Measurements from ENCODE around the gene LAMA2. TPM values are rescaled to one million over a fixed set of nuclear protein-coding genes. Genes with fewer than 3 reads are reported as not detected.

The LAMA2 gene
- total RNA-seq, 2 donors from 2014 or later, result 91.5 to 139 TPM

DNA sequence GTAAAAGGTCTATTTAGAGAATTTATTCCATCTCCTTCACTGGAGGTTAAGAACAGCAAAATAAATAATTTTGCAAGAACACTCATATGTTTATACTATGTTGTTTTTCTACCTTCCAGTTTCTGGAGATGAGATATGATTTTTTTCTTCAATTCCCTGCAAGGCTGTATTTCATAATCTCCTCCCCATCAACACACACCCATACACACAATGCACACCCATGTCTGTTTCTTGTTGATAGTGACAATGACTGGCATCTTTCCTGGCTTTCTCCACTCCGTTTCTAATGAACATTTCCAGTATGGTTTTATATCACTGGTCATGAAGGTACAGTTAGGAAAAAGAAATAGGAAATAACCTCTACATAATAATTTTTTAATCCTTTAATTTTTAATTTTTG, 624.9 kb downstream of the LAMA2 start:
- intact Hi-C loops (cut with DNase I), result no loop called here

DNA sequence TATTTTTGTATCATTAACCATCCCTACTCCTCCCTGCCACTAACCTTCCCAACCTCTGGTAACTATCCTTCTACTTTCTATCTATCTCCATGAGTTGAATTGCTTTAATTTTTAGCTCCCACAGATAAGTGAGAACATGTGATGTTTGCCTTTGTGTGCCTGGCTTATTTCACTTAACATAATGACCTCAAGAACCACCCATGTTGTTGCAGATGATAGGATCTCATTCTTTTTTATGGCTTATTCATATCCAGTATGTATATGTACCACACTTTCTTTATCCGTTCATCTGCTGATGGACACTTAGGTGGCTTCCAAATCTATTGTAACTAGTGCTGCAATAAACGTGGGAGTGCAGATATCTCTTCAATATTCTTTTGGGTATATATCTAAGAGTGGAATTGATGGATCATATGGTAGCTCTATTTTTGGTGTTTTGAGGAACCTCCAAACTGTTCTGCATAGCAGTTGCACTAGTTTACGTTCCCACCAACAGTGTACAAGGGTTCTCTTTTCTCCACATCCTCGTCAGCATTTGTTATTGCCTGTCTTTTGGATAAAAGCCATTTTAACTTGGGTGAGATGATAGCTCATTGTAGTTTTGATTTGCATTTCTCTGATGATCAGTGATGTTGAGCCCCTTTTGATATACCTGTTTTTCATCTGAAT, 625.7 kb downstream of the LAMA2 start:
- DNase-seq (ENCODE audit: low spot score), result no peak
- intact Hi-C loops (cut with DNase I), result no loop called here

More for the DNA sequence above, 624.9 kb downstream of the LAMA2 start:
- DNase-seq (ENCODE audit: low spot score), result no peak

DNA sequence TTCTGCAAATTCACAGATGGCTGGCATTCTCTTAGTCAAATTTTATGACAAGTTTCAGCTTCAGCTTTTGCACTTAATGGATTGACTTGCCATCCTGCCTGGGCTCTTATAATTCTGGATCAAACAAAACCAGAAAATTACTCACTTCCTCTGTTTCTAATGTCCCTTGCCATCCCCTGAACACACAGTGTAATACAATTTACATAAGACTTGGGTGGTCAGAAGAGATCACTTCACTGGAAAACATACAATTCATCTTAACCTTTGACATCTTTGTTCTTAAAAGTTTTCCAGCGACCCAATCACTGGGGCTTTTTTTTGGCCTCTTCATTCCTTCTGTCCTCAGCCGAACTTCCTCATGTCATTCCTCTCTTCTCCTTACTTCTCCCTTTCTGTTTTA, 628.0 kb downstream of the LAMA2 start:
- DNase-seq (ENCODE audit: low spot score), result no peak
- intact Hi-C loops (cut with DNase I), result no loop called here

- no peak for DNase-seq (ENCODE audit: low spot score)
Measured at GRCh38 chr6:129513471-129513870, 630.5 kb downstream of the LAMA2 start.

DNA sequence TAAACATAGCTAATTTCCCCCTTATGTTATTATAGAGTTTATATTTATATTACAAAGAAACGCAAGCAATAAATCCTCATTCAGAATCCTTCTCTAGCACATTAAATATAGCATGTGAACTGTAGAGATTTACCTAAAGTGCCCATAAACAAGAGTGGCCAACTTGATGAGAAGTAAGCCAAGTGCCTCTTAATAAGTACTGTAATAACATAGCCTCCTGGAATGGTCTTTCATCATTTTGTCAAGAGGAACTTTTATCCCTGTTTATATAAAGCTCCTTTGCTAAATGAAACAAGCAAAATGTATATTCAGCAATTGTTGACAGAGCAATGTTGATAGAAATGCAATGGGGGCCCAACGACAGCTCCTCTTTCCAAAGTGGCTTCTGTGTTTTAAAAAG, 632.1 kb downstream of the LAMA2 start:
- intact Hi-C loops (cut with DNase I), result loop anchor here in 1 of 2 donors (5.0 kb wide), 1 partner anchor 1542 kb away; no protein-coding TSS in a partner anchor
- DNase-seq (ENCODE audit: low spot score), result no peak

More at GRCh38 chr6:129513471-129513870, 630.5 kb downstream of the LAMA2 start:
- intact Hi-C loops (cut with DNase I), result no loop called here

GRCh38 chr6:129516005-129516404, 633.1 kb downstream of the LAMA2 start:
- intact Hi-C loops (cut with DNase I), result loop anchor here in 1 of 2 donors (5.0 kb wide), 1 partner anchor 1541 kb away; no protein-coding TSS in a partner anchor

DNA sequence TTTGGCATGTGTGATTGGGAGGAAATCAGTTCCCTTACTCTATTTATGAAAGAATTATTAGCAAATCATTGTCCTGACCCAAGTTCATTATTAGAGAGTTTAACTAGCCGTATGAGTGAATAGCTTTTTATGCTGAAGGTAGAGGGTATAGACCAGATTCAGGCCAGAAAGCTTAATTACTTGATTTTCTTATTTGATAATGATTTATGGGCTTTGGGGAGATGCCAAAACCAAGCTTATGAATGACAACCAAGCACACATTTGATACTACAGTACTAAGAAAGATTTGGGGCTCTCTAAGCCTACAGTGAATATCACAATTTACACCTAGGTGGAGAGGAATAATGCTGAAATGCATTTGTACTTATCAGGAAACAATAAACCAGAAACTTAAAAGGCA, 633.8 kb downstream of the LAMA2 start:
- no peak for DNase-seq (ENCODE audit: low spot score)
- intact Hi-C loops (cut with DNase I), result loop anchor here in 1 of 2 donors (5.0 kb wide), 1 partner anchor 1541 kb away; no protein-coding TSS in a partner anchor

More at GRCh38 chr6:129516005-129516404, 633.1 kb downstream of the LAMA2 start:
- DNase-seq (ENCODE audit: low spot score), result no peak

DNA sequence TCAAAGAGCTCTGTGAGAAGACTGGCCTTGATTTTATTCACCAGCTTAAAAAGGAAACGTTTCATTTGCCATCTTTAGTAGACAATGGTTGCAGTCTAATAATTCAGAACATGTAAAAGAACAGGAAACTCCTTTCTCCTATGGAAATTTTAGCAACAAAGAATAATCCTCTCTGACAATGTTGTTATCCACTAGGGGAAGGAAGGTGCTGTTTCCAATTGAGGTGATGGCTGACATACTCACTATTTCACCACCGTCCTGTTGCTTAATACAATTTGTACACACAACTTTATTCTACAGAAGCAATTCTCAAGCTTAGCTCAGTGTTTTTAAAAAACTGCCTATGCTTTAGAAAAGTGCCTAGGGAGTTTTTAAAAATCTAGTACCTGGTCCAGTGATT, 634.4 kb downstream of the LAMA2 start:
- intact Hi-C loops (cut with DNase I), result loop anchor here in 1 of 2 donors (5.0 kb wide), 1 partner anchor 1540 kb away; no protein-coding TSS in a partner anchor

GRCh38 chr6:129519750-129520149, 636.8 kb downstream of the LAMA2 start:
- DNase-seq (ENCODE audit: low spot score), result no peak
- intact Hi-C loops (cut with DNase I), result loop anchor here in 1 of 2 donors (5.0 kb wide), 1 partner anchor 1538 kb away; no protein-coding TSS in a partner anchor

More for the DNA sequence above, 634.4 kb downstream of the LAMA2 start:
- DNase-seq (ENCODE audit: low spot score), result no peak

GRCh38 chr6:129521946-129522345, 639.0 kb downstream of the LAMA2 start:
- intact Hi-C loops (cut with DNase I), result no loop called here
- no peak for DNase-seq (ENCODE audit: low spot score)

DNA sequence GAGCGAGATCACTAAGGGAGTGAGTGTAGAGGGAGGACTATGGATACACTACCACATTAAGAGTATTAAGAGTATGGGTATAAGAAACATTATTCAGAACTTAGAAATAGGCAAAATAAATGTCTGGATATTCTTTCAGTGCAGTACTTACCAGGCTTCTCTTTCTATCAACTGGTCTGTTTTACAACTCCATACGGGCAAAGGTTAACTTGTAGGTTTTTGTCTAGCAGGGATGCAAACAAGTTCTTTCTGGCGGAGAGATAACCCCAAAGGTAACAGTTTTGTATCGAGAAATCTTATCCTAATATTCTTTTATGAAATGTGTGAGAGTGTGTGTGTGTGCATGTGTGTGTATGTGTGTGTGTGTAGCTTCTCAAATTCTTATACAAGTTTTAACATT, 640.9 kb downstream of the LAMA2 start:
- no peak for DNase-seq (ENCODE audit: low spot score)
- intact Hi-C loops (cut with DNase I), result no loop called here

GRCh38 chr6:129525055-129525454, 642.1 kb downstream of the LAMA2 start:
- no peak for DNase-seq (ENCODE audit: low spot score)
- intact Hi-C loops (cut with DNase I), result no loop called here

DNA sequence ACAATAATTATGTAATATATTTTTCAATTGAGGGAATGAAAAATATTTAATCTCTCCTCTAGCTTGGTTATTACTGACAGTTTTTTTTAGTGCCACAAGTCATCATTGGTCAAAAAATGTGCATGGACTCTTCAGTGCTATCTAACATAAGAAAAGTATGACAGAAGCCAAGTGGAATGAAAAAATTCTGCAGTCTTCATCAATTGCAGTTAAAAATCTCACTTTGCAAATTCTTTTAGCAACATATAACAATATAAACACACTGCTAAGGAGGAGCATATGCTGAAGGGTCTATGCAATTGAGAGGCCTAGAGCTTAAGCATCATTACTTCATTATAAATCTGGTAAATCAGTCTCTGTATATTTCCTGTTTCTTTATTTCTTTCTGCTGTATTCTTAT, 652.0 kb downstream of the LAMA2 start:
- intact Hi-C loops (cut with DNase I), result loop anchor here in 1 of 2 donors (5.0 kb wide), 1 partner anchor 1713 kb away; no protein-coding TSS in a partner anchor

GRCh38 chr6:129536271-129536670, 653.3 kb downstream of the LAMA2 start:
- intact Hi-C loops (cut with DNase I), result loop anchor here in 1 of 2 donors (5.0 kb wide), 1 partner anchor 1714 kb away; no protein-coding TSS in a partner anchor
- no peak for DNase-seq (ENCODE audit: low spot score)

More for the DNA sequence above, 652.0 kb downstream of the LAMA2 start:
- no peak for DNase-seq (ENCODE audit: low spot score)

GRCh38 chr6:129539032-129539431, 656.1 kb downstream of the LAMA2 start:
- intact Hi-C loops (cut with DNase I), result loop anchor here in 1 of 2 donors (5.0 kb wide), 1 partner anchor 1717 kb away; no protein-coding TSS in a partner anchor
- no peak for DNase-seq (ENCODE audit: low spot score)

DNA sequence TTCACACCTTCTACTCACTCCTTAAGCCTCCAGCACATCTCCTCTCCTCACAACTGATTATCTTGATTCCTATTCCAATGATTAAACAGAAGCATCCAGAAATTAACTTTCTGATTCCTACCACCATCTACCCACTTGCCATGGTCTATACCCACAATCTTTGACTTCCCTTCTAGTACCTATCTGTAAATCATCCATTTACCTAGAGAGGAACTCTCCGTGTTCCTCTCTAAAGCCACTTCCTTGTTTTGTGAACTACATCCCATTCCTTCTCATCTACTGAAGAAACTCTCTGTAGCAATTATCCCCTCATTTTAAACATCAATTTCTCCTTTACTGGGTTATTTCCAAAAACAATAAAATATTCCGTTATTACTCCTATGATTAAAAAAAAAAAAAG, 659.8 kb downstream of the LAMA2 start:
- DNase-seq (ENCODE audit: low spot score), result no peak
- intact Hi-C loops (cut with DNase I), result no loop called here

- intact Hi-C loops (cut with DNase I), result no loop called here
- DNase-seq (ENCODE audit: low spot score), result no peak
Measured at GRCh38 chr6:129543981-129544380, 661.0 kb downstream of the LAMA2 start.

- intact Hi-C loops (cut with DNase I), result no loop called here
- no peak for DNase-seq (ENCODE audit: low spot score)
Measured at GRCh38 chr6:129544892-129545612, 662.1 kb downstream of the LAMA2 start.

DNA sequence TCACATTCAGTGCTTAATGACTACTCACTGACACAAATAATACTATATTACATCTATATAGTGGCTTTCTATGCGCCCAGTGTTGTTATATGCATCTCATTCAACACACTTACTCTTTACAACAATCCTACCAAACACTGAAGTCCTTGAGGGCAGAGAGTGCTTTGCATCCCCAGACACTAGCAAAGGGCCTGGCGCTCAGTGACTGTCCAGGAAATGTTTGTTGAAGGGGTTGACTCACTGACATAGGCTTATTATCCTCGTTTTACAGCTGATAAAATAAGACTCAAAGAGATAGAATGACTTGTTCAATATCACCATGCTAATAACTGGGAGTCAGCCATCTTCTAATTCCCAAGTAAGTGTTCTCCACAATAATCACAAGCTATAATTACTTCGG, 663.8 kb downstream of the LAMA2 start:
- no peak for DNase-seq (ENCODE audit: low spot score)
- intact Hi-C loops (cut with DNase I), result no loop called here

- DNase-seq (ENCODE audit: low spot score), result no peak
- intact Hi-C loops (cut with DNase I), result no loop called here
Measured at GRCh38 chr6:129551486-129551885, 668.5 kb downstream of the LAMA2 start.

Measured in posterior vena cava (tissue), 2 donors.